GM10266 (cell line): Measurements from ENCODE around the gene TMEM168.
"Not testable (repeated sequence)": the region's sequence is repeated elsewhere in the genome, so short reads cannot be mapped to it uniquely, and the experiment has no call there.

Source experiments
- DNase-seq: peaks from one replicate; pipeline ENCODE4 v3.0.0; 2012; ENCODE audit errors: extremely low spot score
- TF ChIP-seq, protein P1 (sequence below): IDR thresholded peaks from 2 replicates; pipeline ENCODE4 v1.5.1; 2012; ENCODE audit warnings: mild to moderate bottlenecking, low read depth; ENCODE audit not compliant: control insufficient read depth, insufficient read depth; ENCODE audit errors: missing control alignments

The TMEM168 gene

GRCh38 chr7:112744818-112745217, 45.4 kb downstream of the TMEM168 start:
- no peak for DNase-seq
- TF ChIP-seq, protein P1, sequence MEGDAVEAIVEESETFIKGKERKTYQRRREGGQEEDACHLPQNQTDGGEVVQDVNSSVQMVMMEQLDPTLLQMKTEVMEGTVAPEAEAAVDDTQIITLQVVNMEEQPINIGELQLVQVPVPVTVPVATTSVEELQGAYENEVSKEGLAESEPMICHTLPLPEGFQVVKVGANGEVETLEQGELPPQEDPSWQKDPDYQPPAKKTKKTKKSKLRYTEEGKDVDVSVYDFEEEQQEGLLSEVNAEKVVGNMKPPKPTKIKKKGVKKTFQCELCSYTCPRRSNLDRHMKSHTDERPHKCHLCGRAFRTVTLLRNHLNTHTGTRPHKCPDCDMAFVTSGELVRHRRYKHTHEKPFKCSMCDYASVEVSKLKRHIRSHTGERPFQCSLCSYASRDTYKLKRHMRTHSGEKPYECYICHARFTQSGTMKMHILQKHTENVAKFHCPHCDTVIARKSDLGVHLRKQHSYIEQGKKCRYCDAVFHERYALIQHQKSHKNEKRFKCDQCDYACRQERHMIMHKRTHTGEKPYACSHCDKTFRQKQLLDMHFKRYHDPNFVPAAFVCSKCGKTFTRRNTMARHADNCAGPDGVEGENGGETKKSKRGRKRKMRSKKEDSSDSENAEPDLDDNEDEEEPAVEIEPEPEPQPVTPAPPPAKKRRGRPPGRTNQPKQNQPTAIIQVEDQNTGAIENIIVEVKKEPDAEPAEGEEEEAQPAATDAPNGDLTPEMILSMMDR, result no peak

DNA sequence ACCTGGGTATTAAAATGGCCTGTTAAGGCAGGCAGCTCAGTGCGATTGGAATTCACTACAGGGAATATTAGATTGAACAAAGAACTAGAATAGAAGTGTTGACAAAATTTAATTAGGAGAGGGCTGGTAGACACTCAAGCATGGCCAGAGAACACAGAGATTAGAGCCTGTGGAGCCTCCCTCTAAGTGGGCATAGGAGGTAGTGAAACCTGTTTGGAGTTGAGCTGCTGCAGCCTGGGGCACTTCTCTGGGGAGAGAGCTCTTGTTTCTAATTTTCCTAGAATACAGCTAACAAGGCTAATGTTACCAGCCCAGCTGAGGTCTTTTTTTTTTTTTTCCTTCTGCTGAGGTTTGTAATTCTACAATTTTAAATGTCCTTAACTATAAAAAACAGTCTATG, 46.4 kb downstream of the TMEM168 start:
- DNase-seq, result no peak
- TF ChIP-seq, protein P1, result no peak

DNA sequence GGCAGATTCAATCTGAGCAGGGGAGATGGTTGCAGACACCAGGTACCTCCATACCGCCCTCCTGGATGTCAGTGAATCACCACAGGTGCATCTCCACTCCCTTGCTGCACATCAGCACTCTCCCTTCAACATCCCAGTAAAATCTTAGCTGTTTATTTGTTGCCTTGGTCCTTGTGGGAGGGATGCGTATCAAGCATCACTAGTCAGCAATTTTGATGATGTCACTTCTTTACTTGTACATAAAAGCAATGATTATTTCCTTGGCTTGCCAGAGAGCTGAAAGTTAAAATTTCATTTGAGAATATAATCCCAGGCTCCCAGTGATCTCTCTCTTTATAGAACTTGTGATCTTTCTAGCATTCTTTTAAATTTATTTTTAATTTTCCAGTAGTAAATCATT, 49.5 kb downstream of the TMEM168 start:
- TF ChIP-seq, protein P1, result no peak
- no peak for DNase-seq

GRCh38 chr7:112739436-112740180, 50.6 kb downstream of the TMEM168 start:
- TF ChIP-seq, protein P1, result no peak
- DNase-seq, result no peak

- no peak for DNase-seq
- TF ChIP-seq, protein P1, result no peak
Measured at GRCh38 chr7:112735261-112735660, 54.9 kb downstream of the TMEM168 start.

- DNase-seq, result not testable (repeated sequence)
Measured at GRCh38 chr7:112731324-112731723, 58.9 kb downstream of the TMEM168 start.

DNA sequence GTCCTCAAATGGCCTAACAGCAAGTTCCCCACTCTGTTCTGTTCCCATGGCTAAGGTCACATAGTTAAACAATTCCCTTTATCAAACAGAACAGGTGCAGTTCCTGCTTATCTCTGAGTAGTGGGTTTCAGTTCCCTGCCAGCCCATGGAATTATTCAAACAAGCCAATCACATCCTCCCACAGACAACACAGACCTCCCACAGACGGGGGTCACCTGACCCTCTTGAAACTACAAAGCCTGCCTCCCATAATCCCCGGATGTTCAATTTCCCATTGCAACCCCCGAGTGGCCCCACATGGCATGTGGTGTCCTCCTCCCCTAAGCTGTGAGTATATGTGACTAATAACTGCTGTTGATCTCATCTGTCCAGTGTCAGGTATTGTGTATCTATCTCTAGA, 64.1 kb downstream of the TMEM168 start:
- DNase-seq, result no peak
- TF ChIP-seq, protein P1, result no peak

DNA sequence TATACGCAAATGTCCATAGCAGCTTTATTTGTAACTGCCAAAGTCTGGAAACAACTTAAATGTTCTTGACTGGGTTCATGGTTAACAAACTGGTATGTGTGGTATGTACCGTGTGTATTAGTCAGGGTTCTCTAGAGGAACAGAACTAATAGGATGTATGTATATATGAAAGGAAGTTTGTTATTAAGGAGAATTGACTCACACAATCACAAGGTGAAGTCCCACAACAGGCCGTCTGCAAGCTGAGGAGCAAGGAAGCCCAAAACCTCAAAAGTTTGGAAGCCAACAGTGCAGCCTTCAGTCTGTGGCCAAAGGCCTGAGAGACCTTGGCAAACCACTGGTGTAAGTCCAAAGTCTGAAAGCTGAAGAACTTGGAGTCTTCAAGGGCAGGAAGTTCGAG, 66.8 kb downstream of the TMEM168 start:
- TF ChIP-seq, protein P1, result no peak
- no peak for DNase-seq
